HG03139 (cell line): ENCODE measurements around the gene TRIM7.
A peak's percentile ranks its signal among the peaks of the same experiment; 100 is the strongest.
"Not testable (repeated sequence)": the region's sequence is repeated elsewhere in the genome, so short reads cannot be mapped to it uniquely, and the experiment has no call there.

ENCODE experiments used
- ATAC-seq: cut with Tn5 transposase; IDR thresholded peaks from one replicate; pipeline ENCODE4 v1.9.1; 2021; ENCODE audit not compliant: unreplicated experiment

TRIM7 gene

DNA sequence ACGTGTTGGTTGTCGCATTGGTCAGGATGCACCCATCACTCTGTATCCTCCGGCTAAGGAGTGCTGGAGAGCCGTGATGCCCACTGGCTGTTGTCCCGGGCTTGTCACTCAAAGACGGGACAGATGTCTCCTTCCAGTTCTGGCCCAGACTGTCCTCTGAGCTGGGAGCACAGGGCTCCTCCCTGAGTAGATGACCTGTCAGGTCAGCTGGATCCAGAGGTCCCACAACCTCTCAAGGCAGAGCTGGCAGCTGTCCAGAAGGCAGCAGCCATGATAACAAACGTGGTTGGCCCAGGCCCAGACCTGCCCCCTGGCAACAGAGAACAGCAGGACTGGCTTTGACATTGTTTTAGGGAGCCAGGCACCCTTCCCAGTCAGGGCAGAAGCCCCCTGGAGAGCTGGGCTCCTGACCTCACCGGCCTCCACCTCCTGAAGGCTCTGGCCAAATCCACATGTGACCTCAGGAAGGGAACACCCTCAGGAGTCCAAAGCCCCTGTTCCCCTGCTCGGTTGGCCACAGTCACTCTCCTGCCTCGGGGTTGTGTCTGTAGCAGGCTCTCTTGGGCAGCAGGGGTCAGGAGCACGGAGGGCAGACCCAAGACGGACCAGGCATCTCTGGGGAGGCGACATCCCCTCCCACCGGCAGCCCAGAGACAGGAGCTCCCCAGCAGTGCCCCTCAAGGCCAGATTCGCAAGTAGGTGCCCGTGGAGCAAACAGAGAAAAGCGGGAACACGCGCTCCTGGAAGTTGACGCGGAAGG, 10.3 kb downstream of the TRIM7 start:
- ATAC-seq = no peak

DNA sequence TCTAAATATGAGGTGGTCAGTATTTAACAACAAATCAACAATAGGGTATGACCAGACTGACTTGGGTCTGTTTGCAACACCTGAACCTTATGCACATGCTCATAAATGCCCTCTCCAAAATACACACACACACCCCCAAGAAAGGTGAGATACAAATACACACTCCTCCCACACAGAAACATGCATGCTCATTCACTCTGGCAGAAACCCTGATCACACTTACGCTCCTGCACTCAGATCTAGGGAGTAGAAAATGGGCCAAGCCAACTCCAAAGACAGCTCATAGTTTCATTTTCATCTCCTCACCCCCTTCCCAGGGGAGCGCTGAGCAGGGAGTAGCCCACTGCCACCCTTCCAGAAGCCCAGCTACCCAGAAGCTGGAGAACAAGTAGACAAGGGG, 11.3 kb downstream of the TRIM7 start:
- no peak for ATAC-seq

DNA sequence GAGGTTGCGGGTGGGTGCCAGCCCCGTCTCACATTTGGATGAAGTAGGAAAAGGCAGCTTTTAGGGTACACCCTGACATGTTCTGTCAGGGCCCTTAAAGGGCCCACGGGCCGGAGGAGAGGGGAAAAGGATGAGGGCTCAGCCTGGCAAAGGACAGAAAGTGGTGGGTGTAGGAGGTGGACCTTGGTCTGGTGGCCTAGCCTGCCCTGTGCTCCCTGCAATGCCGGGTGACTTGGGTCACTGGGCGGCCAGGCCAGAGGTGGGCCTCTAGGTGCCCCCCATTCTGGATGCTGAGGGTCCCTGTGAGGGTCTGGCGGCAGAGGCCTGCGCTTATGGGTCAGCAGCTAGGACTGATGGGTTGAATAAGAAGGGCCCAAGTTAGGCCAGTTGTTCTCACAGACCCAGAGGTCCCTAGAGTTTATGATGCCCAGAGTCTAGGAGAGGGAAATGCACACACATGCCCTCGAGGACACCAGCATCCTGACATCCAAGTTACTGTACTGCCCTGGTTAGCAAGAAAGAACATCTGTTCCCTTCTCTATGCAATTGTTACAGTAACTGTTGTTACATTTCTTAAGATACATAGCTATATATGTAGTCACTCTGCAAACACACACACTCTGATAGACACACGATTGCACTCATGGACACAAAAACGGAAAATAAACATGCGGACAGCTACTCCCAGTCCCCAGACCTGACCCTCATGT, 12.5 kb downstream of the TRIM7 start:
- no peak for ATAC-seq

DNA sequence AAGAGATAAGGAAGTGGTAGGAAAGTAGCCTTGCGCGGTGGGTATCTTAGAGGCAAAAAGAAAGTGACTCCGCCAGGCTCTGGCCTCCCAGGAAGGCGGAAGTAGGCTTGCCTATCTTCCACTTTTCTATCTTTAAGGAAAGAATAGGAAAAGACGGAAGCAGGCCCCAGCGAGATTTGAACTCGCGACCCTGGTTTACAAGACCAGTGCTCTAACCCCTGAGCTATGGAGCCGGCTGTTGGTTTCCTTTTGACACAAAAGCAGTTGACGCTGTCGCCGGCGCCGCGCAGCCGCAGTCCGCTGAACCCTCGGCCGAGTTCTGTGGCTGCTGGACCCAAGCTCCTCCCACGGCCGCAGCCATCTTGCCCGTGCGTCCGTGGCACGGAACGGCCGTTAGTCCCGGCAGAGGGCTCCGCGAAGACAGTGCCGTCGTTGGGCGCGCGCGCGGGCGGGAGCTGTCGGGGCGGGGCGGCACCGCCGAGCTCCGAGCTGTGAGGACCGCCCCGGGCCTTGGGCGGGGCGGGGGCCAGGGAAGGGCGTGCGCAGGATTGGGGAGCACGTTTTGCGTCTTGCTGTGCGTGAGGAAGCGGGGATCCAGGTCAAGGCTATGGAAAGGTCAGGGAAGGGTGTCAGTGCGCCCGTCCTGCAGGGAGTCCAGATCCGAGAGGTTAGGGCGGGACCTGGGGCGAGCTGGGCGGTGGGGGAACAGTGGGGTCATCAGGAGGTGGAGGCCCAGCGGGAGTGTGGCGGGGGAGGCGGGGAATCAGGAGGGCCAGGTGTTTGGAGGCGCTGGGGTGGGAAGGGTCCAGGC, 13.3 kb downstream of the TRIM7 start:
- ATAC-seq = peak; percentile 47

DNA sequence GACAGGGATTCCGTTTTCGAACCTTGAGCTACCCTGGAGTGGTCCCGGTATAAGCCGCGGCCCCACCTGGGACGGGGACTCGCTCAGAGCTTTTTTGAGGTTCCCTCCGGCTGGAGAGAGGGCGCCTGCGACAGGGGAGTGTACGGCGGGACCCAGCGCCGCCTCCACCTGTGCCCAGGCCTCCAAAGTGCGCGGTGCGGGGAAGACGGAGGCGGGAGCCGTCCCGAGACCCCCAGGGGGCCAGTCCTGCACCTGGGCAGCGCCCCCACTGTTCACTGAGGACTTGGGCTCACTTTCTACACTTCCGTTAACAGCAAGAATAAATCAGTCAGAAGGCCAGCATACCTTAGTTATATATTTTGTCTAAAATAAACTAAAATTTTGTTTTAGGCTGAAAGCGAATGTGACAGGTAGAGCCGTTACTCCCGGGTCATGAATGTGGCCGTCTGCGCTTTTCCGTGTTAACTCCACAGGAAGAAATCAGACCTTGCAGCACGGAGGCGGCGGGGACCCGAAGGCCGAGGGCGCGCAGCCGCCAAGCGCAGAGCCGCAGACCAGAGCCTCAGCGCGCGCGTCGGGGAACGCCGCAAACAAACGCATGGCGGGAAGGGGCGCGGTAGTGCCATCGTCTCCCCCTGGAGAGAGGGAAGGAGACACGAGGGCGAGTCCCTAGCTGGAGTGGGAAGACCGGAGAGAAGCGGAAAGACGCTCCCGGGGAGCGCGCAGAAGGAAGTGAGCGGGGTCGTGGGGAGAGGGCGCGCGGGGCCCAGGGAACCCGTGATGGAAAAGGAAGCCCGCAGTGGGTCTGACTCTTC, 14.1 kb downstream of the TRIM7 start:
- peak; percentile 1 for ATAC-seq

DNA sequence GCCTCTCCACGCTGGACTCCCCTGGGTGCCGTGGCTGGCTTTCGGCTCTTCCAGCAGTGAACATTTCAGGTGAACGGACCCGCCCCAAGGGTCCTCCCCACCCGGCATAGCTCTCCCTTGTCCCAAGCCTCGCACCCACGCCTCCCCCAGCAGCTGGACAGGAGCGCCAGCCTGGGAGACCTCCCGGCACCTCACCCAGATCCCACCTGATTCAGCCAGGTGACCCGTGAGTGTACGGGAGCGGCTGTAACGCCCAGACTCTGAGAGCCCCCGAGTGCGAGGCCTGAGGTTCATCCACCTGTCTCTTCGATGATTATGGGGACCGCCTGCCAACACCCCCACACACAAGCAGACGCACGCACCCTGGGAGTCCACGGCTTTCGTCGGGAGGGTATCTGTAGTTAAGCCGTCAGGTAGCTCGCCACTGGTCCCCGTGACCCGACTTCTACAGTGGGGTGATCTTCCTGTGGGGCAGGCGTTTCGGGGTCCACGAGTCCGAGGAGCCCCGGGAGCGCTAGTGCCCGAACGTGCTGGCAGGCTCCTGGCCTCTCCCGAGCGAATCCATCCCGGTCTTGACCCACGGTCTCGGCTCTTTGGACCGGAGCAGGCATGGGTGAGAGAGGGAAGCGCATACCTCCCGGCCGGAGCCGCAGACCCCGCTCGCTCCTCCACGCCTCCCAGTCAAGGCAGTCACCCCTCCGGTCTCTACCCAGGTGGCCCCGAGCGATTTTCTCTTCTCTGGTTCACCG, 14.9 kb downstream of the TRIM7 start:
- ATAC-seq = no peak

DNA sequence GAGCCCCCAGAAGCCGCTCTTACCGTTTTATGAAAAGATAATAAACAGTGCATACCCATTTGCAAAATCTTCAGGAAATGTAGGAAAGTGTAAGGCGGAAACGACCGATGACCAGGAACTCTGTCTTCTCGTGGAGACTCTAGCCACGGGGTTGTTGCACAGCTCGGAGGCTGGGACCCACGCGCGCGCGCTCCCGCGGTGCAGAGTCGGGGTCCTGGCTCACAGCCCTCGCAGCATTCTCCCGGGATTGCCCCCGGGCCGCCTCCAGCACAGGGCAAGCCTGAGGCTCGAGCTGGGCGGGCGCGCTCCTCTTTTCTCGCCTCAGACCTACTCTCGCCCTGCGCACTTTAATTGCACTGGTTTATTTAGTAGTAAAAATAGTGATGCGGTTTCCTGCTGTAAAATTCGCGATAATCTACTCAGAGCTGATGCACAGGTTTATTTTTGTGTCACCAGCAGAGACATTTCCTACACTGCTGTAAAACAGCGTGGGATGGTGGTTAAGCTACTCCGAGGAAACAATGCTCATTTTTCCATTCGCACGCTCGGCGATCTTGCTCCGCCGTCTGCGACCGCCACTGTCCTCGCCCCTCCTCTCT, 15.5 kb downstream of the TRIM7 start:
- no peak for ATAC-seq

DNA sequence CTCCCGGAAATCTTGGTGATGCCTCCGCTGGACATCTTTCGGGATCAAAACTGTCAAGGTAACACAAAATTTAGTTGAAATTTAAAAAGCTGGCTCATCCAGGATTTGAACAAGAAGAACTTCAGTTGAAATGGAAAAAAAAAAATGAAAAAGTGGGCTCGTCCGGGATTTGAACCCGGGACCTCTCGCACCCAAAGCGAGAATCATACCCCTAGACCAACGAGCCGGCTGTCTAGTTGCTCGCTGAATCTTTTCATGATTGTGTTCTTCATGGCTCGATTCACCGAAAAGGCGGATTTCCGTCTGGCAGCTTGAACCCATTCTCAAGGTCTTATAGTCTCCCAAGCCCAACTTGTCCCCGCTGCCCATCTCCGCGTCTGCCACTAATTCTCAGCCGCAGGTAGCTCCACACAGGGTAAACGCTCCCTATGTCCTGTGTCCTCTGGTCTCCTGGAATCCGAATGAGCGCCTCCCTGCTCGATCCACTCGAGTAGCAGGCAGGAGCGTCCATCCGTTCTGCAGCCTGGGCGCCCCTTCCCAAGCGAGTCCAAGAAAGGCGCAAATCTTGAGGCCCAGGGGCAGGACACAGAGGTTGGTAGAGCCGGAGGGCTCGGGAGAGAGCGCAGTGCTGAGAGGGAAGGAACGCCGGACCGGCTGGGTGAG, 16.2 kb downstream of the TRIM7 start:
- no peak for ATAC-seq

DNA sequence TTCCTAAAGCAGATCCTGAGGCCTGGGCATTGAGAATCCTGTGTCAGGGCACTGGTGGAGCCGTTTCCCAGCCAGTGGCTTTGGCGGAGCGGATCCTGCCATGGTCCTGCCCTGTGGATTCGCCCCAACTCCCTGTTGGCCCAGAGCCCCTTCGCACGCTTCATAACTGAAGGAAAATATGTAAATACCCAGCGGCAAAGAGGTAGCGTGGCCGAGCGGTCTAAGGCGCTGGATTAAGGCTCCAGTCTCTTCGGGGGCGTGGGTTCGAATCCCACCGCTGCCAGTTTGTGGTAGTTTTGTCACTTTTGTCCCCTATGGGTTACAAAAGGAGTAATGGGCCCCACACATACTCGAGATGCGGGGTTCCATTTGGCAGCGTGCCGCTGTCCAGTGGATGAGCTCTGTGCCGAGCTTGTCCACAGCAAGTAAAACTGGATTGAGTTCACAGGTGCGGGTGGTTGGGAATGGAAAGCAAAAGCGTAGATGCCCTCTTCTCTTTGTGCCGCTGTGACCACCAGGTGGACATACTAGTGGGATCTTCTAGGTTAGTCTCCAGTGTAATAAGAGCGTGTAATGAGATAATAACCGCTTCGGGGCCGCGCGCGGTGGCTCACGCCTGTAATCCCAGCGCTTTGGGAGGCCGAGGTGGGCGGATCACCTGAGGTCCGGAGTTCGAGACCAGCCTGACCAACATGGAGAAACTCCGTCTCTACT, 17.3 kb downstream of the TRIM7 start:
- ATAC-seq = no peak

DNA sequence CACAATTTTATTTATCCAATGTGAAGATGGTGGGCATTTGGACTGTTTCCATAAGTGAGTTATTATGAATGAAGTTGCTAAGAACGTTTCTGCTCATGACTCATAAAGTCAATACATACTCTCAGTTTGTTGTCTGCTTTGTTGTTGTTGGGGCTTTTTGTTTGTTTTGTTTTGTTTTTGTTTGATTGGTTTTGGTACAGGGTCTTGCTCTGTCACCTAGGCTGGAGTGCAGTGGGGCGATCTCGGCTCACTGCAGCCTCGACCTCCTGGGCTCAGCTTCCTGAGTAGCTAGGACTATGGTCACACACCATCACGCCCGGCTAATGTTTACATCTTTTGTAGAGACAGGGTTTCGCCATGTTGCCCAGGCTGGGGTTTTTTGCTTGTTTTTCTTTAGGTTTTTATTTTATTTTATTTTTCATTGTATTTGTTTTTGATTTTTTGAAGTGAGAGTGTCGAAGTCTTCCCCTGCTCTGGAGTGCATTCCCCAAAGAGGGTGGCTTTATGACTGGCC, 18.0 kb downstream of the TRIM7 start:
- no peak for ATAC-seq

DNA sequence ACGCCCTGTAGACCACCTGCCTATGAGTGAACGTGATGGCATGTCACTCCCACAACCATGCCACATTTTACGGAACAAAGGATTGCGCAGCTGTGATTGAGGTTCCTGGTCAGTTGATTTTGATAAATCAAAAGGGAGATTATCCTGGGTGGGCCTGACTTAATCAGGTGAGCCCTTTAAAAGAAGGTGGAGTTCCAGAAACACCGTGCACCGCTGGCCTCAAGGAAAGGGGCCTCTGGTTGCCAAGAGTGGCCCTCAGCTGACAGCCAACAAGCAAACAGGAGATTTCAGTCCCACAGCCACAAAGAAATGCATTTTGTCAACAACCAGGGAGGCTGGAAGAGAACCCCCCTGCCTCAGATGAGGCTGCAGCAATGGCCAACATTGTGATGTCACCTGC, 19.0 kb downstream of the TRIM7 start:
- ATAC-seq = no peak

DNA sequence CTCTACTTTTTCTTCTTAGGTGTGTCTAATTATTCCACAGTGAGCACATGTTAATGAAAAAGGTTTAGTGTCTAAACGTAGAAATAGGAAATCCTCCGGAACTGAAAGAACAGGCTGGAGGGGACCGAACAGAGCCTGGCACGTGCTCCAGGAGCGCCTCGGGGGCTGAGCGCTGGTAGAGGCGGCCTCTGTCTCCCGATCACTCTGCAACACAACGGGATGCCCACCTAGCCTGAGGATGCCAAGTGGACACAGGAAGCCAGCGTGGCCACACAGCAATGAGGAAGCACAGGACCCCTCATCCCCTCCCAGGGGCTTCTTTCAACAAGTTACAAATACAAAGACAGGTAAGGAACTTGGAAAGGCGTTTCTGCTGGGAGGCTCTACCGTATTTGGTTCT, 19.4 kb downstream of the TRIM7 start:
- ATAC-seq = no peak

DNA sequence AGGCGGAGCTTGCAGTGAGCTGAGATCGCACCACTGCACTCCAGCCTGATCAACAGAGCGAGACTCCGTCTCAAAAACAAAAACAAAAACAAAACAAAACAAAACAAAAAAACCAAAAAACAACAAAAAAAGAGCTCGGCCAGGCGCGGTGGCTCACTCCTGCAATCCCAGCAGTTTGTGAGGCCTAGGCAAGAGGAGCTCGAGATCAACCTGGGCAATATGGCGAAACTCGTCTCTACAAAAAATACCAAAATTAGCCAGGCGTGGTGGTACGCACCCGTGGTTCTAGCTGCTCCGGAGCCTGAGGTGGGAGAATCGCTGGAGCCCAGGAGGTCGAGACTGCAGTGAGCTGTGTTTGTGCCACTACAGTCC, 20.2 kb downstream of the TRIM7 start:
- ATAC-seq = no peak

DNA sequence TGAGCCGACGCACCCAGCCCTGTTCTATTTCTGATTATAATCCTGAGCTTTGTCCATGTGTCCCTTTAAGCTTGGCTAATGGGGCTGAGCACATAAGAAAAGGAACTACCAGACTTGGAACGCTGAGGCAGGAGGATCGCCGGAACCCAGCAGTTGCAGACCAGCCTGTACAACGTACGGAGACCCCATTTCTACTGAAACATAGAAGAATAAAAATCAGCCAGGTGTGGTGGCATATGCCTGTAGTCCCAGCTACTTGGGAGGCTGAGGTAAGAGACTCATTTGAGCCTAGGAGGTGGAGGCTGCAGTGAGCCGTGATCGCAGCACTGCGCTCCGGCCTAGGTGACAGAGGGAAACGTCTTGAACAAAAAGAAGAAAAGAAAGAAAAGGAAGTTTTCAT, 22.3 kb downstream of the TRIM7 start:
- ATAC-seq = no peak

DNA sequence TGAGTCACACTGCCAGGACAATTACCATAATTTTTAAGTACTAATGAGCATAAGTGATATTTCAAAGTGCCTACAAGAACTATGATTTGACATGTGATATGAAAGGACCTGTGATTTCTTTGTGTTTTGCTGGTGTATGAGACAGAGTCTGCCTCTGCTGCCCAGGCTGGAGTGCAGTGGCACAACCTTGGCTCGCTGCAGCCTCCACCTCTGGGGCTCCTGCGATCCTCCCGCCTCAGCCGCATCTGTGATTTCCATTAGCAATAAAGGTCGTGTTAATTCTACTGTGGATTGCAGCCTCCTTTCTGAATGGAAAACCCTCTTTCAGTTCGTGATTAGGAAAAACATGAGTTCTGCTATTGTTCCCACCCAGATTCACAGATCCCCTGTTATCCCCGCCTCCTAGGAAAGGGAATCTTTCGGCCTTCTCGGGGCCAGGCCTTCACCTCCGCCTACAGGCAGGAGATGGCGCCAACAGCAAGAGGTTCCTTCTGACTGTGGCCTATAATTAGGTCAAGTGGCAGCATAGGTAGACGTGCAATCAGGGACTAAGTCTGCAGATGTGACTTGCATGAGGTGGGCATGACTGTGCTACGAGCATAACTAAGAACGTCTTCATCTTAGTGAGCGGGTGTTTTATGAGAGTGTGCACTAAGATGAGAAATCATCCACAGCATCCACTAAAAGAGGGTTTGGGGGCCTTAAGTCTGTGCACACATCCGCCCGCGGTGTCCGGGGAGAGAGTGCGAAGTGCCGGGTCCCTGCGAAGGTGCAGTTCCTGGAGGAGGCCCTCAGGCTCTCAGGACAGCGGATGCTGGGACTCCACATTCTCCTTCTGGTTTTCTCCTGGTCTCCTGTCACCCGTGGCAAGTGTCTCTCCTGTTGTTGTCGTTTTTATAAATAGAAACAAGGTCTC, 23.1 kb downstream of the TRIM7 start:
- ATAC-seq = peak; percentile 53

DNA sequence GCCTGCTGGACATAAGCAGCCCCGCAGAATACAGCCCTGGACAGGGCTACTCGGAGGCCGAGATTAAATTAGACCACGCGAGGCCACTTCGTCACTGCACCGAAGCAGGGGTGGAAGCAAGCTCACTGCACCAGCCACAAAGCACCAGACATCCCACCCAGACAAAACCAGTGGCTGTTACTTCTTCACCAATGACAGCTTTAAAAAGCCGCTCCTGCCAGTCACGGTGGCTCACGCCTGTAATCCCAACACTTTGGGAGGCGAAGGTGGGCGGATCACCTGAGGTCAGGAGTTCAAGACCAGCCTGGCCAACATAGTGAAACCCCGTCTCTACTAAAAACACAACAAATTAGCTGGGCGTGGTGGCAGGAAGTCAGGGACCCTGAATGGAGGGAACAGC, 27.4 kb downstream of the TRIM7 start:
- not testable (repeated sequence) for ATAC-seq

DNA sequence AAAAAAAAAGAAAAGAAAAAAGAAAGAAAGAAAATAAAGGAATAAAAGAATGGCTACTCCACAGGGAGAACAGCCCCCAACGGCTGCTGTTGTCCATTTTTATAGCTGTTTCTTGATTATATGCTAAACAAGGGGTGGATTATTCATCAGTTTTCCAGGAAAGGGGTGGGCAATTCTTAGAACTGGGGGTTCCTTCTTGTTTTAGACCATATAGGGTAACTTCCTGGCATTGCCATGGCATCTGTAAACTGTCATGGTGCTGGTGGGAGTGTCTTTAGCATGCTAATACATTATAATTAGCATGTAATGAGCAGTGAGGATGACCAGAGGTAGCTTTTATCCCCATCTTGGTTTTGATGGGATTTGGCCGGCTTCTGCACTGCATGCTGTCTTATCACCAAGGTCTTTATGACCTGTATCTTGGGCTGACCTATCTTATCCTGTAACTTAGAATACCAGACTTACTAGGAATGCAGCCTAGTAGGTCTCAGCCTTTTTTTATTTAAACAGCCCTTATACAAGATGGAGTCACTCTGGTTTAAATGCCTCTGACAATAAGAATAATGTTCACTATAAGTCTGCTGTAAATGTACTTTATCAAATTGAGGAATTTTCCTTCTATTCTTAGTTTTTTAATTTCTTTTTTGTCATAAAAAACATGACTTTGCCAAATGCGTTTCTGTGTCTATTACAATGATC, 28.6 kb downstream of the TRIM7 start:
- ATAC-seq = no peak
